Measurements from ENCODE around the gene EAF1. TPM values are rescaled to one million over a fixed set of nuclear protein-coding genes. Genes with fewer than 3 reads are reported as not detected.
A peak's percentile ranks its signal among the peaks of the same experiment; 100 is the strongest.
"Not testable (repeated sequence)": the region's sequence is repeated elsewhere in the genome, so short reads cannot be mapped to it uniquely, and the experiment has no call there.

EAF1 gene
- total RNA-seq, 2 experiments from 2014 or later = 21.6 to 23.8 TPM

GRCh38 chr3:15390460-15390859 lies 36.9 kb upstream of the EAF1 start:
- no peaks in the 10 kb centered on the region for H3K79me2 ChIP-seq (ENCODE audit: insufficient read depth, low read depth, low read length)
- H3K4me2 ChIP-seq (ENCODE audit: low read length) = no peak overlapping the region
- H3K9me2 ChIP-seq (ENCODE audit: insufficient read depth, low read length) = no peaks in the 10 kb centered on the region
- DNase-seq (ENCODE audit: low spot score) = no peak
- intact Hi-C loops (cut with micrococcal nuclease; ENCODE audit: unreplicated experiment) = no loop called here
- ChIA-PET CTCF (ENCODE audit: unreplicated experiment) (no interaction called here), POLR2A (interaction anchor here (0.6 to 1.3 kb wide), 2 partner anchors 126 to 182 kb away, joined by 3 to 4 read pairs; no protein-coding TSS in a partner anchor)
- H3K36me3 ChIP-seq (ENCODE audit: insufficient read depth, low read length) = peaks cover 15% of the 10 kb centered on the region
- TF ChIP-seq CTCF (conservative IDR thresholded peaks at IDR 0.05; ENCODE audit: low read length) (no peak), EZH2phosphoT487 (IDR thresholded peaks at IDR 0.05; ENCODE audit: borderline replicate concordance, low read depth, low read length) (no peak)
- no peak overlapping the region for H3K27ac ChIP-seq (ENCODE audit: low read depth, low read length, poor library complexity, severe bottlenecking)
- peaks cover 47% of the 10 kb centered on the region for H3K4me1 ChIP-seq (ENCODE audit: insufficient read depth, low read length, poor library complexity, severe bottlenecking)
- H2AFZ ChIP-seq (ENCODE audit: low read length) = peak overlapping the region; percentile 48; the same call in 1 of the 2 replicates
- BruUV-seq (replicated peaks) = no TSS peak
- no peaks in the 10 kb centered on the region for H4K20me1 ChIP-seq (ENCODE audit: insufficient read depth, low read length)
- peaks cover 23% of the 10 kb centered on the region for H3K9me3 ChIP-seq (ENCODE audit: low read length)
- H3K4me3 ChIP-seq (ENCODE audit: low read depth, low read length, poor library complexity, severe bottlenecking) = no peak overlapping the region

GRCh38 chr3:15391007-15391406 lies 36.4 kb upstream of the EAF1 start:
- TF ChIP-seq EZH2phosphoT487 (IDR thresholded peaks at IDR 0.05; ENCODE audit: borderline replicate concordance, low read depth, low read length) (no peak), CTCF (conservative IDR thresholded peaks at IDR 0.05; ENCODE audit: low read length) (no peak)
- peaks cover 10% of the 10 kb centered on the region for H3K36me3 ChIP-seq (ENCODE audit: insufficient read depth, low read length)
- no peaks in the 10 kb centered on the region for H3K79me2 ChIP-seq (ENCODE audit: insufficient read depth, low read depth, low read length)
- H2AFZ ChIP-seq (ENCODE audit: low read length) = no peak overlapping the region; the same call in 1 of the 2 replicates
- CTCF ChIA-PET (ENCODE audit: unreplicated experiment) = no interaction called here
- no TSS peak for BruUV-seq (replicated peaks)
- DNase-seq (ENCODE audit: low spot score) = no peak
- H3K9me3 ChIP-seq (ENCODE audit: low read length) = peaks cover 17% of the 10 kb centered on the region
- no peaks in the 10 kb centered on the region for H4K20me1 ChIP-seq (ENCODE audit: insufficient read depth, low read length)
- H3K4me2 ChIP-seq (ENCODE audit: low read length) = no peak overlapping the region
- no peak overlapping the region for H3K4me3 ChIP-seq (ENCODE audit: low read depth, low read length, poor library complexity, severe bottlenecking)
- intact Hi-C loops (cut with micrococcal nuclease; ENCODE audit: unreplicated experiment) = no loop called here
- POLR2A ChIA-PET = interaction anchor here (1.3 kb wide), 1 partner anchor 126 kb away, joined by 4 read pairs; no protein-coding TSS in a partner anchor
- no peaks in the 10 kb centered on the region for H3K9me2 ChIP-seq (ENCODE audit: insufficient read depth, low read length)
- no peak overlapping the region for H3K27ac ChIP-seq (ENCODE audit: low read depth, low read length, poor library complexity, severe bottlenecking)
- peaks cover 41% of the 10 kb centered on the region for H3K4me1 ChIP-seq (ENCODE audit: insufficient read depth, low read length, poor library complexity, severe bottlenecking)

- POLR2A ChIA-PET; BruUV-seq (replicated peaks): not testable (repeated sequence)
Measured at GRCh38 chr3:15393252-15393651, 34.1 kb upstream of the EAF1 start.

More at GRCh38 chr3:15393252-15393651, 34.1 kb upstream of the EAF1 start:
- intact Hi-C loops (cut with micrococcal nuclease; ENCODE audit: unreplicated experiment); H3K4me2 ChIP-seq (ENCODE audit: low read length); H3K4me3 ChIP-seq (ENCODE audit: low read depth, low read length, poor library complexity, severe bottlenecking); H3K9me3 ChIP-seq (ENCODE audit: low read length); H2AFZ ChIP-seq (ENCODE audit: low read length); H3K9me2 ChIP-seq (ENCODE audit: insufficient read depth, low read length); H3K27ac ChIP-seq (ENCODE audit: low read depth, low read length, poor library complexity, severe bottlenecking); DNase-seq (ENCODE audit: low spot score); H4K20me1 ChIP-seq (ENCODE audit: insufficient read depth, low read length); CTCF ChIA-PET (ENCODE audit: unreplicated experiment); H3K79me2 ChIP-seq (ENCODE audit: insufficient read depth, low read depth, low read length); H3K36me3 ChIP-seq (ENCODE audit: insufficient read depth, low read length): not testable (repeated sequence)
- H3K4me1 ChIP-seq (ENCODE audit: insufficient read depth, low read length, poor library complexity, severe bottlenecking) = peaks cover 23% of the 10 kb centered on the region

Measured in OCI-LY7 (cell line).